NCI-H2171 treated with DMSO at 0.1 percent for 48 hours (cell line): Measurements from ENCODE around the gene THAP9.
"Not testable (repeated sequence)": the region's sequence is repeated elsewhere in the genome, so short reads cannot be mapped to it uniquely, and the experiment has no call there.

Source experiments
- DNase-seq: peaks from one replicate; lab custom pipeline; 2025; lab: John Stamatoyannopoulos, UW

Gene THAP9

GRCh38 chr4:82892467-82892802 lies 8.1 kb upstream of the THAP9 start:
- no peak for DNase-seq

- no peak for DNase-seq
These were observed 6.6 kb upstream of the THAP9 start for GRCh38 chr4:82893942-82894341.

- no peak for DNase-seq
These were observed 3.8 kb upstream of the THAP9 start for GRCh38 chr4:82896755-82897154.

DNA sequence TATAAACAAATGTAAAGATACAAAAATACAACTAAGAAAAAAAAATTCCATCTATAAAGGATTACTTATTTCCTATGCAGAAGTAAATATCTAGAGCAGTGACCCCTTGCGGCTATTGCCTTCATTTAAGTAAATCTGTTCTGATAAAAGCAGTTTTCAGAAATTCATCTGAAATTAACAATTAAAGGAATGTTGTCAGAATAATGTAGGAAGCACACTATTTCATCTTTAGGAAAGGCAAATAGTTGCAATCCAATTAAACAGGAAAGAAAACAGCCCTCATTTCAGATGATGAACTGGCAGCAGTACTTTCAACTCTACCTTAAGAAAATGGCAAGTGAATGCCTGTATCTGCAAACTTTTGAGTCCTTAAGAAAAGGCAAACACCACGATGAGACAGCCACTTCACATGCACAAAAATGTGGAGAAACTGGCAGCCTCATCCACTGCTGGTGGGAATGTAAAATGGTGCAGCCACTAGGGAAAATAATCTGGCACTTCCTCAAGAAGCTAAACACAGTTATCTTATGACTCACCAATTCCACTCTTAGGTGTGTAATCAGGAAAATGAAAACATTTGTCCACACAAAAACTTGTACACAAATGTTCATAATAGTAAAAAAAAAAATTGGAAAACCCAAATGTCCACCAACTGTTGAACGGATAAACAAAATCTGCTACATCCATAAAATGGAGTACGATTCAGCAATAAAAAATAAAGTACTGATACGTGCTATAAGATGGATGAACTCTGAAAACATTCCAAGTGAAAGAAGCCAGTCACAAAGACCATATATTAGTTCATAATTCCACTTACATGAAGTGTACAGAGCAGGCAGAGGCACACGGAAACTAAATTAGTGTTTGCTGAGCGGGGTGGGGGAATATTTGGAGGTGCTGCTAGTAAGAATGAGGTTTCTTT lies 2.0 kb upstream of the THAP9 start:
- no peak for DNase-seq

GRCh38 chr4:82899374-82900065 lies 1.0 kb upstream of the THAP9 start:
- no peak for DNase-seq

DNA sequence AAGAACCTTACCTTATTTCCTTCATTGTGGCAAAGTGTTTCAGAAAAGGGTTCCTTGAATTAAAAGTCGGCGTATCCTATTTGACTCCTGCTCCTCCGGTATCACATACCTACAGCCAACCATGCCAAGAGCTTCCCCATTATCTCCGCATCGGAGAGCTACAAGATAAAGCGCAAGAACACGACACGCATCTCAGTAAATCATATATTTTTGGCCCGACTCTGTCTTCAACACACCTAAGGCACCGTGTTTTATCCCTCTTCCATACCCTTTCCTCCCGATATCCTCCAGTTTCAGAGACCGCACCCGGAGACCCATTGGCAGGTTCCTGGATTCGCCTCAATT lies 497 bp upstream of the THAP9 start:
- DNase-seq, result no peak

DNA sequence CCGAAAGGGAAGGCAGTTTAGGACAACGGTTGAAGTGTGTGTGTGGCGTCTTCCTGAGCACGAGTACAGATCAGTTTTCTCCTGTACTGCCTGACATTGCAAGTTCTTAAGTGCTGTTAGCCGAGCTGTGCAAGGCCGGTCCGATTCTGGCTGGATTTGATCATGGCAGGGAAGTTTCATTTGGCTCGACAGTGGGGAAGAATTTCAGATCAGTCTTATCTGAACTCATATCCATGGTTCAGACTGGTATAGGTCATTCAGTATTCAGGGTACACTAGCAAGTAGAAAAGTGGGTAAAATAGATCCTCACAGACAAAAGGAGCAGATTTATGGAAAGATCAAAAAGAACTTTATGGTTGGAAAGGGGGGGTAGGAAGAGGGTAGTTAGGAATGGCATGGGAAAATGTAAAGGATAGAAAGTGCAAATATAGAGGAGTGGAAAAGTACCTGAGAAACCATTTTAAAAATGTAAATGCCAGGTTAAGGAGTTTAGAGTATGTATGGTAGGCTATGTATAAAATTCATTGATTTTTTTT lies 716 bp downstream of the THAP9 start:
- DNase-seq, result no peak

GRCh38 chr4:82903737-82904136 lies 3.2 kb downstream of the THAP9 start:
- DNase-seq, result no peak

DNA sequence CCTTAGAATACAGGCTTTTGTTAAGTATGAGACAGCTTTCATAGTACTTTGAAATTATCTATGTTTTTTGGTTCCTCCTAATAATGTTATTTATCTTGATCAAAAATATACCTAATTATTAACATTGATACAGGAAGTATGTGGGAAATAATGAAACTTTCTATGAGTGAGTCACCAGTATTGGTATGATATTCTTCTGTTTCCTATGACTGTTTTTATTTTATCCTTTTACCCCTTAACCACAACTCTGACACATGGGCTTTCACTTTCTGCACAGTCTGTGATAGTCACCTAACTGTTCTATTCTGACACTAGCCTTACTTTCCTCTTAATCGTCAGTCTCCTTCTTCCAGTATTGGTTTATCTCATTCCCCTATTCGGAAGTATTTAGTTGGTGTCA lies 4.7 kb downstream of the THAP9 start:
- no peak for DNase-seq

GRCh38 chr4:82906469-82906868 lies 5.9 kb downstream of the THAP9 start:
- no peak for DNase-seq

- DNase-seq, result no peak
These were observed 8.8 kb downstream of the THAP9 start for GRCh38 chr4:82909326-82909725.

DNA sequence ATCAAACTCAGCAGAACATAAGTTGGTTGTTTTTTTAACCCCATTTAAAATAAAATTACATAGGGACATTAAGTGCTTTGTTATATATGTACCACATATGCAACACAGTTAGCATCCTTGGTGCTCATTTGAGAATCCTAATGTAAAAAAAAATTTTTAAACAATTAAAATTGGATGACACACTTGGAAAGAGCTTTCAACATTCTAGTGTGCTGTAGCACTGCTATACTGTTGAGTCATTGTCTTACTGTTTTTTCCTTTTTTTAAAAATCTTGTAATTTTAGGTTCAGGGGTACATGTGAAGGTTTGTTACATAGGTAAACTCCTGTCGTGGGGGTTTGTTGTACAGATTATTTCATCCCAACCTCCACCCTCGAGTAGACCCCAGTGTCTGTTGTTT lies 12.8 kb downstream of the THAP9 start:
- no peak for DNase-seq

GRCh38 chr4:82913968-82914367 lies 13.4 kb downstream of the THAP9 start:
- not testable (repeated sequence) for DNase-seq

- no peak for DNase-seq
These were observed 17.6 kb downstream of the THAP9 start for GRCh38 chr4:82918091-82918490.

GRCh38 chr4:82919386-82919785 lies 18.9 kb downstream of the THAP9 start:
- no peak for DNase-seq

- no peak for DNase-seq
These were observed 21.3 kb downstream of the THAP9 start for GRCh38 chr4:82921795-82922194.

GRCh38 chr4:82930848-82931755 lies 30.6 kb downstream of the THAP9 start:
- no peak for DNase-seq

DNA sequence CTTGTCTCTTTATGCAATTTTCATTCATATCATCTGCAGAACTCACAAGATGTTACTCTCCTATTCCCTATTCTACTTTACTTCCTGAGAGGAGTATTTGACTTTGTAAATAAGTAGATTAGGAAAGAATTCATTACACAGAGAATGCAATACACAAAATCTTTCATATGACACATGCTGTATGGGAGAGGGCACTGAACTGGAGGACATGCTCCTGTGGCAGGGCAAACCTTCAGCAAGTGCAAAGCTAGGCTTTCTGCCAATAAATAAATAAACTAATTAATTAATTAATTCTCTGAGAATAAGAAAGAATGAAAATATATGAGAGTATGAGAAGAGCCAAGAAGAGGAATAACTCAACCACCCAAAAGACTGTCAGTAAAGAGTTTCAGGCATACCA lies 33.9 kb downstream of the THAP9 start:
- DNase-seq, result no peak

DNA sequence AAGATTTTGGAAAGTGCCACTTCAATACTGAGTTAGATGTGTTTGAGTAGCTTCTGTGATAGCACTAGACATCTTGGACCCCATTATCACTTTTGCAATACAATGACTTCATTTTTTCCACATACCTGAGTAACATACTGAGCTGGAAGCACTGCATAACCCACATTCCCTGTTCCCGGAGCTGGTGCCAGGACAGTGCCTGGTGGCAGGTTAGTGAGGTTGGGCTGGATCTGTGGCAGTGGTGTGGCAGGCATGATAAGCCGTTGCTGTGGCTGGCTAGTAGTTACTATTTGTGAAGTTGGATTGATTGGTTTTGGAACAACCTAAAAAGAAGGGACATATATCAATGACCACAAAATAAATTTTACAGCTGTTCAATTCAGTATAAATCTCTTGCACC lies 38.9 kb downstream of the THAP9 start:
- DNase-seq, result no peak

- no peak for DNase-seq
These were observed 47.0 kb downstream of the THAP9 start for GRCh38 chr4:82947498-82947897.

- no peak for DNase-seq
These were observed 48.2 kb downstream of the THAP9 start for GRCh38 chr4:82948647-82949204.

GRCh38 chr4:82951196-82951595 lies 50.7 kb downstream of the THAP9 start:
- no peak for DNase-seq
